Measurements from ENCODE around the gene PEF1.

- TF ChIP-seq CTCF (IDR thresholded peaks at IDR 0.05) (no peak), POLR2AphosphoS5 (IDR thresholded peaks at IDR 0.05) (no peak), POLR2A (IDR thresholded peaks at IDR 0.05) (no peak), EP300 (IDR thresholded peaks at IDR 0.05) (no peak)
Measured at GRCh38 chr1:31687601-31688000, 42.9 kb upstream of the PEF1 start.

Data from gastroesophageal sphincter (tissue), 3 donors.